Measurements from ENCODE around the gene ZBTB46.
A peak's percentile ranks its signal among the peaks of the same experiment; 100 is the strongest.

Gene ZBTB46

GRCh38 chr20:63704749-63705117, 126.3 kb downstream of the ZBTB46 start:
- H3K4me3 Mint-ChIP-seq, result peak overlapping the region; percentile 67 to 90 (median 84)
- H3K36me3 Mint-ChIP-seq (ENCODE audit: low read depth), result peaks cover 20% of the 10 kb centered on the region
- no peaks in the 10 kb centered on the region for H3K27me3 Mint-ChIP-seq (ENCODE audit: low read depth)
- no peaks in the 10 kb centered on the region for H3K9me3 Mint-ChIP-seq
- H3K27ac Mint-ChIP-seq, result no peak overlapping the region
- no peak for TF ChIP-seq CTCF (IDR thresholded peaks at IDR 0.05; ENCODE audit: unreplicated experiment in 3 of 3)
- peaks cover 10% of the 10 kb centered on the region for H3K4me1 Mint-ChIP-seq

GRCh38 chr20:63703976-63704748, 126.9 kb downstream of the ZBTB46 start:
- TF ChIP-seq CTCF (IDR thresholded peaks at IDR 0.05; ENCODE audit: unreplicated experiment in 3 of 3), result no peak
- Mint-ChIP-seq H3K9me3 (no peaks in the 10 kb centered on the region), H3K36me3 (ENCODE audit: low read depth) (peaks cover 20% of the 10 kb centered on the region), H3K4me3 (peak overlapping the region in 2 of 3 experiments; percentile 47 to 55), H3K4me1 (peaks cover 10% of the 10 kb centered on the region), H3K27me3 (ENCODE audit: low read depth) (no peaks in the 10 kb centered on the region), H3K27ac (no peak overlapping the region)

GRCh38 chr20:63703471-63703975, 127.5 kb downstream of the ZBTB46 start:
- Mint-ChIP-seq H3K27ac (no peak overlapping the region), H3K27me3 (ENCODE audit: low read depth) (no peaks in the 10 kb centered on the region), H3K36me3 (ENCODE audit: low read depth) (peaks cover 16% of the 10 kb centered on the region), H3K9me3 (no peaks in the 10 kb centered on the region), H3K4me1 (peaks cover 7% of the 10 kb centered on the region), H3K4me3 (no peak overlapping the region)
- no peak for TF ChIP-seq CTCF (IDR thresholded peaks at IDR 0.05; ENCODE audit: unreplicated experiment in 3 of 3)

- TF ChIP-seq CTCF (IDR thresholded peaks at IDR 0.05; ENCODE audit: unreplicated experiment in 3 of 3), result no peak
- H3K27ac Mint-ChIP-seq, result no peak overlapping the region
- H3K27me3 Mint-ChIP-seq (ENCODE audit: low read depth), result no peaks in the 10 kb centered on the region
- no peaks in the 10 kb centered on the region for H3K9me3 Mint-ChIP-seq
- H3K36me3 Mint-ChIP-seq (ENCODE audit: low read depth), result peaks cover 16% of the 10 kb centered on the region
- H3K4me1 Mint-ChIP-seq, result peaks cover 6% of the 10 kb centered on the region
- no peak overlapping the region for H3K4me3 Mint-ChIP-seq
Measured at GRCh38 chr20:63702751-63703470, 128.2 kb downstream of the ZBTB46 start.

GRCh38 chr20:63702036-63702665, 128.9 kb downstream of the ZBTB46 start:
- Mint-ChIP-seq H3K27ac (no peak overlapping the region), H3K36me3 (ENCODE audit: low read depth) (peaks cover 16% of the 10 kb centered on the region), H3K27me3 (ENCODE audit: low read depth) (peaks cover 2% of the 10 kb centered on the region), H3K4me3 (no peak overlapping the region), H3K9me3 (no peaks in the 10 kb centered on the region), H3K4me1 (peaks cover 6% of the 10 kb centered on the region)
- no peak for TF ChIP-seq CTCF (IDR thresholded peaks at IDR 0.05; ENCODE audit: unreplicated experiment in 3 of 3)

All from nephron (organoid).